K562 treated with DMSO at 1 percent for 12 hours (cell line): ENCODE results near the gene HOXB1. TPM values are rescaled to one million over a fixed set of nuclear protein-coding genes. Genes with fewer than 3 reads are reported as not detected.

Experiments used
- total RNA-seq: library from RNA; unstranded; fragments of 300-600 nt; gene quantifications from 2 replicates; pipeline ENCODE4 v1.2.3, GENCODE V29; 2022; ENCODE audit not compliant: insufficient read depth

The HOXB1 gene
- total RNA-seq, result not detected in 2 replicates

GRCh38 chr17:48530887-48531272, at the start of gene HOXB1:
Gene HOXB1 (minus strand): TSS chr17:48531011. CDS start chr17:48530904, 107 bp downstream.

GRCh38 chr17:48577946-48578615, 47.3 kb upstream of the HOXB1 start, which contains the start of gene HOXB4:
Gene HOXB4 (minus strand): TSS chr17:48578350. CDS start chr17:48578319, 31 bp downstream.

GRCh38 chr17:48545022-48545375, 14.2 kb upstream of the HOXB1 start, which contains the start of gene HOXB2:
Gene HOXB2 (minus strand): TSS chr17:48545109. CDS start chr17:48544911, 198 bp downstream.

Other genes starting within 250 kb of the HOXB1 start
- gene SKAP1, start 100.8 kb downstream of the HOXB1 start, total RNA-seq, result 1.8 TPM in 1 of 2 replicates, not detected in the other
- 79.5 and 94.6 TPM in 2 replicates for gene HOXB2, start 14.1 kb upstream of the HOXB1 start, total RNA-seq
- 13.6 and 20.0 TPM in 2 replicates for gene HOXB4, start 47.3 kb upstream of the HOXB1 start, total RNA-seq
- gene HOXB3, start 59.2 kb upstream of the HOXB1 start, total RNA-seq, result 15.0 and 35.7 TPM in 2 replicates
- 3.7 and 9.2 TPM in 2 replicates for gene HOXB5, start 62.8 kb upstream of the HOXB1 start, total RNA-seq
- 15.2 and 16.0 TPM in 2 replicates for gene HOXB6, start 74.0 kb upstream of the HOXB1 start, total RNA-seq
- gene HOXB7, start 80.0 kb upstream of the HOXB1 start, total RNA-seq, result 21.9 and 23.0 TPM in 2 replicates
- gene HOXB8, start 84.3 kb upstream of the HOXB1 start, total RNA-seq, result 21.9 and 37.9 TPM in 2 replicates
- gene HOXB9, start 95.3 kb upstream of the HOXB1 start, total RNA-seq, result 103 and 184 TPM in 2 replicates
- not detected in 2 replicates for gene PRAC1, start 191.5 kb upstream of the HOXB1 start, total RNA-seq
- gene PRAC2, start 192.2 kb upstream of the HOXB1 start, total RNA-seq, result not detected in 2 replicates
- not detected in 2 replicates for gene HOXB13, start 197.7 kb upstream of the HOXB1 start, total RNA-seq